ENCODE measurements around the gene DDX11.

DNA sequence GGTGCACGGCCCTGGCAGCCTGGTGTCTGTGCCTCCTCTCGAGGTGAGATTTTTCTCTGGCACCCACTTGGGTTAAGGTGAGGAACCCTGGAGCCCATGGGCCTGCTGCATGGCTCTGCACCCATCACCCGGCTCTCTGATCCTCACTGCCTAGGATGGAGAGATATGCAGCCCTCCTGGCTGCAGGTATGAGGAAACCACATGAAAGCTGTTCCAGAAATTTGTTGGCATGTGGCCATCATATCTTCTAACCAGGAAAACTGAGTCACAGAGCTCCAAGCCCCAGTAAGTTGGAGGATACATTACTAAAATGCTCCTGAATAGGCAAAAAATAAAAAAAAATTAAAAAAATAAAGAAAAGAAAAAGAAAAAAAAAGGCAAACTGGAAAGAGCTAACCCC lies 39.3 kb upstream of the DDX11 start:
- no peak for TF ChIP-seq EZH2 (IDR thresholded peaks at IDR 0.05)
- no peak for TF ChIP-seq POLR2AphosphoS5 (IDR thresholded peaks at IDR 0.05; ENCODE audit: borderline replicate concordance, low read depth, low read length)

Measured in SK-N-MC (cell line).